BLaER1 treated with 17β-estradiol and CSF1 and Interleukin-3, amounts not matched to agents 10 nM and 100 nM (cell line): ENCODE measurements around the gene HS3ST1.
"Not testable (repeated sequence)": the region's sequence is repeated elsewhere in the genome, so short reads cannot be mapped to it uniquely, and the experiment has no call there.

Source experiments
- H3K27ac ChIP-seq, 11 experiments: shearing (Covaris generic); formaldehyde crosslinking; 2 replicates each; pipeline ENCODE4 v1.8.1; 2022
- H3K27me3 ChIP-seq, 11 experiments: shearing (Covaris generic); formaldehyde crosslinking; 2 replicates each; pipeline ENCODE4 v1.8.1; 2022
- H3K36me3 ChIP-seq, 11 experiments: shearing (Covaris generic); formaldehyde crosslinking; 2 replicates each; pipeline ENCODE4 v1.8.1; 2022
- H3K4me1 ChIP-seq, 10 experiments: shearing (Covaris generic); formaldehyde crosslinking; 2 replicates each; pipeline ENCODE4 v1.8.1; 2022
- H3K4me2 ChIP-seq, 11 experiments: shearing (Covaris generic); formaldehyde crosslinking; 2 replicates each; pipeline ENCODE4 v1.8.1; 2022
- H3K4me3 ChIP-seq, 10 experiments: shearing (Covaris generic); formaldehyde crosslinking; 2 replicates each; pipeline ENCODE4 v1.8.1; 2022
- H3K9ac ChIP-seq, 11 experiments: shearing (Covaris generic); formaldehyde crosslinking; 2 replicates each; pipeline ENCODE4 v1.8.1; 2022
- H3K9me3 ChIP-seq, 11 experiments: shearing (Covaris generic); formaldehyde crosslinking; replicated peaks in 1 of 11; 2 replicates each; pipeline ENCODE4 v1.8.1; 2022
- H4K20me1 ChIP-seq, 11 experiments: shearing (Covaris generic); formaldehyde crosslinking; 2 replicates each; pipeline ENCODE4 v1.8.1; 2022
- Cebpa-rat ChIP-seq, 11 experiments: shearing (Covaris generic); IDR thresholded peaks; 2 replicates each; pipeline ENCODE4 v1.8.1; 2022

The HS3ST1 gene

GRCh38 chr4:11404431-11404830 lies 24.3 kb downstream of the HS3ST1 start:
- Histone ChIP-seq H3K27me3 (no peaks in the 10 kb centered on the region), H3K9me3 (peaks cover 5 to 10% (median 7%) of the 10 kb centered on the region in 11 experiments; a peak in 19 of 22 replicates), H3K4me2 (no peak overlapping the region), H3K27ac (no peak overlapping the region), H3K4me1 (peaks cover 0 to 12% (median 6%) of the 10 kb centered on the region in 10 experiments; a peak in 9 of 20 replicates), H3K4me3 (no peak overlapping the region), H4K20me1 (peaks cover 0 to 64% (median 0%) of the 10 kb centered on the region in 11 experiments; a peak in 3 of 22 replicates), H3K36me3 (peaks cover 0 to 67% (median 0%) of the 10 kb centered on the region in 11 experiments; a peak in 6 of 22 replicates), H3K9ac (no peak overlapping the region)
- TF ChIP-seq Cebpa-rat (IDR thresholded peaks at IDR 0.05), result no peak

GRCh38 chr4:11402192-11402591 lies 26.5 kb downstream of the HS3ST1 start:
- Histone ChIP-seq H3K27ac (no peak overlapping the region), H3K9me3 (peaks cover 9 to 14% (median 11%) of the 10 kb centered on the region in 11 experiments; a peak in 20 of 22 replicates), H3K9ac (no peak overlapping the region), H3K4me1 (peaks cover 11 to 32% (median 18%) of the 10 kb centered on the region in 10 experiments), H3K4me2 (no peak overlapping the region), H3K27me3 (no peaks in the 10 kb centered on the region), H3K36me3 (peaks cover 0 to 69% (median 0%) of the 10 kb centered on the region in 11 experiments; a peak in 6 of 22 replicates), H3K4me3 (no peak overlapping the region), H4K20me1 (peaks cover 0 to 42% (median 0%) of the 10 kb centered on the region in 11 experiments; a peak in 3 of 22 replicates)
- no peak for TF ChIP-seq Cebpa-rat (IDR thresholded peaks at IDR 0.05)

DNA sequence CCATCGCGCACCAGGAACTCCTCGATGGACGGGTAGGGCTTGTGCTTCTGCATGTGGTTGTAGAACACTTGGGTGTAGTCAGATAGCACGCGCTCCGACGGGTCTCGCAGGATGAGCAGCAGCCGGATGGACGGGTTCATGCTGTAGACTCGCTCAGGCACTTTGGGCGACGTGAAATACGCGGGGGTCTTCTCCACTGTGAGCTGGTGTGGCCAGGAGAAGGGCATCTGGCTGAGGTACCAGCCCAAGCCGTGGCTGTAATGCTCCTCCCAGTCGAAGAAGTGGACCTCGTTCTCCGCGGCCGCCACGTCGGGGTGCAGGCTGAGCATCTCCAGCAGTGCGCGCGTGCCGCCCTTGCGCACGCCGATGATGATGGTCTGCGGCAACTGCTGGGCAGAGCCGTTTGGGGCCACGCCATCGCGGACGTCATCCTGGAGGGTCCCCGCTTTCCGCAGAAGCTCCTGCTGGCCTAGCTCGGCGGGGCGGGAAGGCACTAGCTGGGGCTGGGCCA lies 29.2 kb downstream of the HS3ST1 start:
- H3K4me1 ChIP-seq, result peaks cover 15 to 34% (median 20%) of the 10 kb centered on the region in 10 experiments
- no peak overlapping the region for H3K4me3 ChIP-seq
- H3K27me3 ChIP-seq, result no peaks in the 10 kb centered on the region
- peak overlapping the region in 4 of 11 experiments; percentile 12 to 40 (median 20); a peak in 4 of 22 replicates for H3K27ac ChIP-seq
- no peak overlapping the region for H3K4me2 ChIP-seq
- H4K20me1 ChIP-seq, result peaks cover 0 to 15% (median 0%) of the 10 kb centered on the region in 11 experiments; a peak in 2 of 22 replicates
- H3K9ac ChIP-seq, result no peak overlapping the region
- H3K36me3 ChIP-seq, result peaks cover 0 to 59% (median 0%) of the 10 kb centered on the region in 11 experiments; a peak in 6 of 22 replicates
- no peak for TF ChIP-seq Cebpa-rat (IDR thresholded peaks at IDR 0.05)
- peaks cover 9 to 14% (median 11%) of the 10 kb centered on the region in 11 experiments; a peak in 20 of 22 replicates for H3K9me3 ChIP-seq

DNA sequence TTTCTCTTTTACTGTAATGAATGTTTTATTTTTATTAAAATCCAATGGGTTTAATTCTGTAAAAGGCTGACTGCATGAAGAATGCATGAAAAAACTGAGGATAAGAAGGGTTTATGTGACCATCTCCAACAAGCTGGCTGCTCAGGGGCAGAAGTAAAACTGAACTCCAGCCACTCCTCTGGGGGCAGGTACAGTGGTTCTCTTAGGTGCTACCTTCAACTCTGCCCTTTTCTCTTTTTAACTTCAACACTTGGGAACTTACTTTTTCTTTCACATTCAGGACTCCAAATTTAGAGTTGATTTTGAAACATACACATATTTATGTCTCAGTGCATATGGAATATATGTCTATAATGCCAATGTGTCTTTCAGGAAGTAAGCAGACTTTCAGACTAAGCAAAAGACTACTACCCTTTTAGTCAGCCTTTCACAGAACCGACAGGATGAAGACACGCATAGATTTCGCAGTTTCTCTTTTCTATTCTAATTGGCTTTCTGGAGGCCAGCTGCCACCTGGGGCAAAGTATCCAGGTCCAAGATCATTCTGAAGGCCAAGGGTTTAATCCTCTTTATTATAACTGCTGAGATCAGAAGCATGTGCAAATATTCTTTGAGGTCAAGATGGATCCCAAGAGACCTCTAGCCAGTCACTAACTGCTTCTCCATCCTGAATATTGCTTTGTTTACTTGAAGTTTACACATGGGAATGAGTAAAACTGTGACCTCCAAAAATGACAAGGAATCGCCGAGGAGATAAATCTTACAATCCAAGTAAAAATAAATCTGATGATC lies 30.7 kb downstream of the HS3ST1 start:
- Histone ChIP-seq H3K4me3 (no peak overlapping the region), H3K36me3 (peaks cover 0 to 49% (median 0%) of the 10 kb centered on the region in 11 experiments; a peak in 6 of 22 replicates), H3K4me2 (peak overlapping the region; percentile 18 to 72 (median 33); a peak in 21 of 22 replicates)

DNA sequence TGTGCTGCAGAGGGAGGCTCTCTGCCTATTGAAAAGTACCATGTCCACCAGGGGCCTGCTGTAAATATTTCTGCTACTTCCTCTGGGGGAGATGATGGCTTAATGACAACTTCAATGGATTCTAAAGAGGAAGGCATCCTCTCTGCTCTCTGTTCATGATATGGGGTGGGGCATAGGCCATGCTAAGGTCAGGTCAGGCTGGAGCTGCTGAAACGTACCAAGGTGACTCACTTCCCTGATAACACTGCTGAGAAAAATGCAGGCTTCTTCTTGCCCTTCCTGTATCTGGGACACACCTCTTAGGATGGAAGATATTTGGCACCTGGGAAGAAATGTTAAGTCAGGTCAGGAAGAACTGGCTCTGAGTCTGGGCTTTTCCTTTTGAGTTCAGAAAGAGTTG lies 31.5 kb downstream of the HS3ST1 start:
- Histone ChIP-seq H3K36me3 (peaks cover 0 to 49% (median 0%) of the 10 kb centered on the region in 11 experiments; a peak in 6 of 22 replicates), H3K27ac (peak overlapping the region in 3 of 11 experiments; percentile 15 to 52 (median 26); a peak in 2 of 22 replicates), H3K4me1 (peaks cover 15 to 26% (median 19%) of the 10 kb centered on the region in 10 experiments), H3K4me3 (no peak overlapping the region), H3K9ac (no peak overlapping the region), H3K4me2 (peak overlapping the region in 2 of 11 experiments; percentile 19 to 33; a peak in 3 of 22 replicates), H4K20me1 (no peaks in the 10 kb centered on the region), H3K27me3 (no peaks in the 10 kb centered on the region), H3K9me3 (peaks cover 9 to 14% (median 11%) of the 10 kb centered on the region in 11 experiments; a peak in 20 of 22 replicates)
- no peak for TF ChIP-seq Cebpa-rat (IDR thresholded peaks at IDR 0.05)

More for the DNA sequence above, 30.7 kb downstream of the HS3ST1 start:
- Histone ChIP-seq H3K27ac (peak overlapping the region in 7 of 11 experiments; percentile 21 to 52 (median 34); a peak in 9 of 22 replicates), H3K27me3 (no peaks in the 10 kb centered on the region), H3K9me3 (peaks cover 9 to 14% (median 11%) of the 10 kb centered on the region in 11 experiments; a peak in 20 of 22 replicates), H3K9ac (peak overlapping the region in 1 of 11 experiments; percentile 2; a peak in 1 of 22 replicates), H3K4me1 (peaks cover 15 to 26% (median 19%) of the 10 kb centered on the region in 10 experiments), H4K20me1 (peaks cover 0 to under 1% (median 0%) of the 10 kb centered on the region in 11 experiments; a peak in 1 of 22 replicates)
- TF ChIP-seq Cebpa-rat (IDR thresholded peaks at IDR 0.05), result no peak

DNA sequence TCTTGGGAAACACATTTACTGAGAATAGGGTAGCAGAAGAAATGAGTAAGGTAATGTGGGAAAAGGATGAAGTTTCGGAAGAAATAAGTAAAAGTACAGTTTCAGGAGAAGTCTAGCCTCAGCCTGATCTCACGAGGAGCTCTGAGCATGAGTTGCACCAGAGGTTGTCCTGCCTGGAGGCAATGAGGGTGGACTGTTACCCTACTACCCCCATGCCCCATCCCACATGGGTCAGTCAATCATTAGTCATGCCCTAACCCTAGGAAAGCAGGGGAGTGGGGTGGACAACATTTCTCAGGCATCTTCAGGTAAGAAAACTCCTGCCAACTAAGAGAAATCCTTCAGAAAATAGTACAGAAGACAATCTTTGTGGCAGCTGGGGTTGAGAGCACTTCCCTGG lies 35.1 kb downstream of the HS3ST1 start:
- Histone ChIP-seq H3K4me2 (no peak overlapping the region), H3K36me3 (peaks cover 0 to 18% (median 0%) of the 10 kb centered on the region in 11 experiments; a peak in 4 of 22 replicates), H3K27me3 (no peaks in the 10 kb centered on the region), H3K4me1 (peaks cover 9 to 19% (median 15%) of the 10 kb centered on the region in 10 experiments), H3K27ac (no peak overlapping the region), H3K4me3 (no peak overlapping the region), H3K9ac (no peak overlapping the region), H3K9me3 (no peaks in the 10 kb centered on the region), H4K20me1 (no peaks in the 10 kb centered on the region)
- TF ChIP-seq Cebpa-rat (IDR thresholded peaks at IDR 0.05), result no peak

DNA sequence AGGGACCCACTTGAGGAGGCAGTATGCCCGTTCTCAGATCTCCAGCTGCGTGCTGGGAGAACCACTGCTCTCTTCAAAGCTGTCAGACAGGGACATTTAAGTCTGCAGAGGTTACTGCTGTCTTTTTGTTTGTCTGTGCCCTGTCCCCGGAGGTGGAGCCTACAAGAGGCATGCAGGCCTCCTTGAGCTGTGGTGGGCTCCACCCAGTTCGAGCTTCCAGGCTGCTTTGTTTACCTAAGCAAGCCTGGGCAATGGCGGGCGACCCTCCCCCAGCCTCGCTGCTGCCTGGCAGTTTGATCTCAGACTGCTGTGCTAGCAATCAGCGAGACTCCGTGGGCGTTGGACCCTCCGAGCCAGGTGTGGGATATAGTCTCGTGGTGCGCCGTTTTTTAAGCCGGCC lies 44.6 kb downstream of the HS3ST1 start:
- not testable (repeated sequence) for H3K9ac ChIP-seq, H3K27ac ChIP-seq, H3K4me3 ChIP-seq, H3K9me3 ChIP-seq, H3K27me3 ChIP-seq, H3K4me1 ChIP-seq, H4K20me1 ChIP-seq, H3K4me2 ChIP-seq, H3K36me3 ChIP-seq

GRCh38 chr4:11376571-11376970 lies 52.1 kb downstream of the HS3ST1 start:
- TF ChIP-seq Cebpa-rat (IDR thresholded peaks at IDR 0.05), result no peak
- H3K9ac ChIP-seq, result no peak overlapping the region
- H3K27me3 ChIP-seq, result no peaks in the 10 kb centered on the region
- no peak overlapping the region for H3K4me2 ChIP-seq
- H4K20me1 ChIP-seq, result no peaks in the 10 kb centered on the region
- no peak overlapping the region for H3K4me3 ChIP-seq
- H3K9me3 ChIP-seq, result no peaks in the 10 kb centered on the region; a peak in 1 of 22 replicates
- H3K36me3 ChIP-seq, result no peaks in the 10 kb centered on the region
- no peak overlapping the region for H3K27ac ChIP-seq
- peaks cover 0 to 5% (median 0%) of the 10 kb centered on the region in 10 experiments; a peak in 2 of 20 replicates for H3K4me1 ChIP-seq

DNA sequence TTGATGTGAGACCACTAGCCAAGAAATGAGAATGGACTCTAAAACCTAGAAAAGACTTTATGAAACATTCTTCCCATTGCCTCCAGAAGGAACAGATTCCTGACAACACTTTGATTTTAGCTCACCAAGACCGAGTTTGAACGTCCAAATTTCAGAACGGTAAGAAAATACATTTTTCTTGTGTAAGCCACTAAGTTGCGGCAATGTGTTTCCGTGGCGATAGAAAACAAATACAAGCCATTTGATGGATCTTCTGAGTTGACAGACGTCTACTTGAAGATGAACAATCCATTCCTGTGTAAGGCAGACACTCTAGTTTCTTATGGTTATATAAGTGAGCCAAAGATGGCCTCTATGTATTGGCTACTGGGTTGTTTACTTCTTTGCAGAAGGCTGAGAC lies 52.5 kb downstream of the HS3ST1 start:
- H3K9ac ChIP-seq, result no peak overlapping the region
- peaks cover 0 to 5% (median 0%) of the 10 kb centered on the region in 10 experiments; a peak in 2 of 20 replicates for H3K4me1 ChIP-seq
- H3K27ac ChIP-seq, result no peak overlapping the region
- no peak overlapping the region for H3K4me3 ChIP-seq
- H3K9me3 ChIP-seq, result no peaks in the 10 kb centered on the region; a peak in 1 of 22 replicates
- no peaks in the 10 kb centered on the region for H3K36me3 ChIP-seq
- TF ChIP-seq Cebpa-rat (IDR thresholded peaks at IDR 0.05), result no peak
- no peaks in the 10 kb centered on the region for H4K20me1 ChIP-seq
- H3K4me2 ChIP-seq, result no peak overlapping the region
- no peaks in the 10 kb centered on the region for H3K27me3 ChIP-seq
